Measurements from ENCODE around the gene STAG3.

- TF ChIP-seq EZH2phosphoT487 (IDR thresholded peaks at IDR 0.05; ENCODE audit: unreplicated experiment) (no peak), CTCF (conservative IDR thresholded peaks at IDR 0.05; ENCODE audit: low read depth in 2 of 2) (no peak), POLR2AphosphoS5 (IDR thresholded peaks at IDR 0.05; ENCODE audit: low read depth) (no peak), JUNB (IDR thresholded peaks at IDR 0.05; ENCODE audit: unreplicated experiment) (no peak)
Measured at GRCh38 chr7:100176096-100177044, 1.3 kb upstream of the STAG3 start.

All from GM23338 (cell line).